ENCODE measurements around the gene TDRKH. TPM values are rescaled to one million over a fixed set of nuclear protein-coding genes. Genes with fewer than 3 reads are reported as not detected.

TDRKH gene
- total and polyA plus RNA-seq, 2 of the 13 experiments (the other 11 are each of a cell fraction or from before 2014, with no cell fraction given) = 3.9 to 5.4 TPM

GRCh38 chr1:151807131-151807530 is 16.8 kb upstream of the TDRKH start:
- H3K4me2 ChIP-seq (ENCODE audit: low read depth, low read length) = no peak overlapping the region
- H3K79me2 ChIP-seq (ENCODE audit: insufficient read depth, low read length) = no peaks in the 10 kb centered on the region
- no peaks in the 10 kb centered on the region for H3K9me3 ChIP-seq (ENCODE audit: low read length)
- ChIA-PET POLR2A (interaction anchor here (0.8 kb wide), 1 partner anchor 25 kb away, joined by 3 read pairs; no protein-coding TSS in a partner anchor), CTCF (ENCODE audit: low intra/inter-chr PET ratio, low total read pairs) (no interaction called here)
- no peaks in the 10 kb centered on the region; a peak in 2 of 5 replicates for H3K27me3 ChIP-seq (ENCODE audit: control insufficient read depth in 1 of 2, insufficient read depth in 2 of 2, low read length in 2 of 2)
- no peak overlapping the region for H3K9ac ChIP-seq (ENCODE audit: insufficient read depth, low read depth, low read length)
- 70% methylated on average over 3 of the region's 5 CpGs for whole genome bisulfite sequencing (ENCODE audit: low lambda C conversion rate)
- no peak overlapping the region for H3K27ac ChIP-seq (ENCODE audit: extremely low read length, insufficient read depth, low read length)
- no peaks in the 10 kb centered on the region for H3K36me3 ChIP-seq (replicated peaks in 1 of 2; ENCODE audit: control insufficient read depth in 1 of 2, insufficient read depth in 2 of 2, low read length in 2 of 2)
- in situ Hi-C loops (cut with HindIII; ENCODE audit: extremely low pct_ligation_motif_present, low pct_unique_long_range_greater_than_20kb) (no loop called here), intact Hi-C loops (cut with micrococcal nuclease; ENCODE audit: unreplicated experiment) (no loop called here)
- ATAC-seq (no peak), DNase-seq (ENCODE audit: low spot score) (no peak), FAIRE-seq (no peak)
- no peak overlapping the region for H2AFZ ChIP-seq (ENCODE audit: low read length)
- TF ChIP-seq ZNF318 (CRISPR knock-in tag; IDR thresholded peaks at IDR 0.05) = no peak
- no peak for TF ChIP-seq HNF4A (CRISPR knock-in tag; IDR thresholded peaks at IDR 0.05)
- no peak for TF ChIP-seq ZNF607 (CRISPR knock-in tag; IDR thresholded peaks at IDR 0.05; ENCODE audit: borderline replicate concordance)
- no peak for TF ChIP-seq ZNF382 (CRISPR knock-in tag; IDR thresholded peaks at IDR 0.05; ENCODE audit: borderline replicate concordance)
- H3K4me1 ChIP-seq (ENCODE audit: insufficient read depth, low read length) = peaks cover 11% of the 10 kb centered on the region; the same call in 1 of the 2 replicates
- BruUV-seq (replicated peaks) = no TSS peak
- H3K4me3 ChIP-seq (replicated peaks in 1 of 3; ENCODE audit: insufficient read depth in 1 of 3, low read depth in 2 of 3, low read length in 3 of 3) = no peak overlapping the region
- H4K20me1 ChIP-seq (ENCODE audit: insufficient read depth, low read length) = no peaks in the 10 kb centered on the region
